Bronchial epithelial cell (primary cell): ENCODE measurements around the gene CDH8. TPM values are rescaled to one million over a fixed set of nuclear protein-coding genes. Genes with fewer than 3 reads are reported as not detected.
"Not testable (repeated sequence)": the region's sequence is repeated elsewhere in the genome, so short reads cannot be mapped to it uniquely, and the experiment has no call there.

Experiments
- DNase-seq: peaks from one replicate; pipeline ENCODE4 v3.0.0-alpha.2; 2010; ENCODE audit warnings: low read depth
- FAIRE-seq: peaks from 2 replicates; lab custom pipeline; 2011; peaks lifted over from hg19 to GRCh38; lab: Jason Lieb, UNC
- H3K27me3 ChIP-seq: 2 replicates; pipeline ENCODE4 v1.5.1; 2011; ENCODE audit warnings: low read length; ENCODE audit not compliant: control insufficient read depth, insufficient read depth
- H3K36me3 ChIP-seq: 2 replicates; pipeline ENCODE4 v1.5.1; 2011; ENCODE audit warnings: low read length; ENCODE audit not compliant: control insufficient read depth, insufficient read depth
- H3K4me3 ChIP-seq: 2 replicates; pipeline ENCODE4 v1.5.1; 2011; ENCODE audit warnings: mild to moderate bottlenecking, low read depth, low read length, control low read depth
- CTCF ChIP-seq: IDR thresholded peaks from 2 replicates; pipeline ENCODE4 v1.5.1; 2011; ENCODE audit warnings: mild to moderate bottlenecking, moderate library complexity, low read length, control low read depth, inconsistent platforms; ENCODE audit not compliant: insufficient read depth, severe bottlenecking
- total RNA-seq: library from RNA; depleted of rRNA; stranded (reverse); fragments of >200 nt; gene quantifications from 2 replicates; pipeline ENCODE4 v1.2.1, GENCODE V29; 2014

CDH8 gene
- total RNA-seq, 1 donor from 2014 or later, result 1.8 TPM

GRCh38 chr16:61713787-61714186 is 322.5 kb downstream of the CDH8 start:
- Histone ChIP-seq H3K36me3 (no peaks in the 10 kb centered on the region), H3K27me3 (no peaks in the 10 kb centered on the region), H3K4me3 (no peak overlapping the region)
- no peak for TF ChIP-seq CTCF
- DNase-seq (no peak), FAIRE-seq (no peak)

GRCh38 chr16:61699640-61700039 is 336.6 kb downstream of the CDH8 start:
- H3K36me3 ChIP-seq, H3K27me3 ChIP-seq, H3K4me3 ChIP-seq, FAIRE-seq, DNase-seq: not testable (repeated sequence)

- DNase-seq (no peak), FAIRE-seq (no peak)
- H3K4me3 ChIP-seq, result no peak overlapping the region
- H3K36me3 ChIP-seq, result no peaks in the 10 kb centered on the region
- no peaks in the 10 kb centered on the region for H3K27me3 ChIP-seq
- no peak for TF ChIP-seq CTCF
Observed at GRCh38 chr16:61684541-61684940, 351.7 kb downstream of the CDH8 start.

- no peak for TF ChIP-seq CTCF
- Histone ChIP-seq H3K36me3 (no peaks in the 10 kb centered on the region), H3K4me3 (no peak overlapping the region), H3K27me3 (no peaks in the 10 kb centered on the region)
- no peak for FAIRE-seq
- DNase-seq, result no peak
Observed at GRCh38 chr16:61681673-61682072, 354.6 kb downstream of the CDH8 start.

- DNase-seq (no peak), FAIRE-seq (no peak)
- no peaks in the 10 kb centered on the region for H3K27me3 ChIP-seq
- H3K36me3 ChIP-seq, result no peaks in the 10 kb centered on the region
- H3K4me3 ChIP-seq, result no peak overlapping the region
- TF ChIP-seq CTCF, result no peak
Observed at GRCh38 chr16:61681124-61681523, 355.1 kb downstream of the CDH8 start.

- DNase-seq (no peak), FAIRE-seq (no peak)
- H3K4me3 ChIP-seq, result no peak overlapping the region
- TF ChIP-seq CTCF, result no peak
- H3K36me3 ChIP-seq, result no peaks in the 10 kb centered on the region
- no peaks in the 10 kb centered on the region for H3K27me3 ChIP-seq
Observed at GRCh38 chr16:61678182-61678581, 358.1 kb downstream of the CDH8 start.
